Stimulated activated CD4-positive, alpha-beta T cell treated with anti-CD3 and anti-CD28 coated beads, TNF-alpha, amount 100 ng/mL, for 1 hour (primary cell): Measurements from ENCODE around the gene TXNDC2.

Source experiments
- DNase-seq, 3 donors: peaks; one replicate each; pipeline ENCODE4 v3.0.0-alpha.2; 2020; ENCODE audit warnings: low read depth in 3 of 3, low spot score in 1 of 3

Gene TXNDC2

GRCh38 chr18:9930299-9930884 lies 44.6 kb downstream of the TXNDC2 start:
- no peak for DNase-seq

- no peak for DNase-seq
Observed at GRCh38 chr18:9931146-9931545, 45.4 kb downstream of the TXNDC2 start.

GRCh38 chr18:9931678-9932077 lies 45.9 kb downstream of the TXNDC2 start:
- no peak for DNase-seq

GRCh38 chr18:9933865-9934264 lies 48.1 kb downstream of the TXNDC2 start:
- no peak for DNase-seq

- no peak for DNase-seq
Observed at GRCh38 chr18:9934274-9934673, 48.5 kb downstream of the TXNDC2 start.
